Astrocyte of the spinal cord (primary cell): Measurements from ENCODE around the gene BOD1L1.

ENCODE experiments used
- DNase-seq: peaks from one replicate; pipeline ENCODE4 v3.0.0; 2011; ENCODE audit warnings: low read depth, low spot score
- H3K4me3 ChIP-seq: 2 replicates; pipeline ENCODE4 v1.5.1; 2011; ENCODE audit warnings: low read depth, mild to moderate bottlenecking, low read length, moderate library complexity
- CTCF ChIP-seq: IDR thresholded peaks from 2 replicates; pipeline ENCODE4 v1.5.1; 2012; ENCODE audit warnings: low read depth, mild to moderate bottlenecking, low read length, inconsistent platforms
- in situ Hi-C: cut with HindIII; loops from 2 replicates; pipeline ENCODE4 v1.10.0; 2017; ENCODE audit warnings: low sequenced_read_pairs

The BOD1L1 gene

GRCh38 chr4:13526658-13527057, 100.9 kb downstream of the BOD1L1 start:
- in situ Hi-C loops, result no loop called here
- no peak for TF ChIP-seq CTCF
- H3K4me3 ChIP-seq, result no peak overlapping the region
- DNase-seq, result no peak

- in situ Hi-C loops, result no loop called here
- no peak overlapping the region for H3K4me3 ChIP-seq
- TF ChIP-seq CTCF, result no peak
- DNase-seq, result no peak
Measured at GRCh38 chr4:13525606-13526281, 101.8 kb downstream of the BOD1L1 start.

GRCh38 chr4:13524504-13525243, 102.9 kb downstream of the BOD1L1 start:
- no peak overlapping the region for H3K4me3 ChIP-seq
- DNase-seq, result peak; percentile 35
- in situ Hi-C loops, result no loop called here
- no peak for TF ChIP-seq CTCF

- H3K4me3 ChIP-seq, result no peak overlapping the region
- no peak for TF ChIP-seq CTCF
- no peak for DNase-seq
- in situ Hi-C loops, result no loop called here
Measured at GRCh38 chr4:13523591-13524503, 103.7 kb downstream of the BOD1L1 start.

- DNase-seq, result no peak
- in situ Hi-C loops, result no loop called here
- no peak overlapping the region for H3K4me3 ChIP-seq
- TF ChIP-seq CTCF, result no peak
Measured at GRCh38 chr4:13523105-13523477, 104.4 kb downstream of the BOD1L1 start.

- no peak for DNase-seq
- no peak for TF ChIP-seq CTCF
- H3K4me3 ChIP-seq, result no peak overlapping the region
- in situ Hi-C loops, result no loop called here
Measured at GRCh38 chr4:13522282-13523104, 105.0 kb downstream of the BOD1L1 start.
